Erythroblast (primary cell): ENCODE data around the gene TBC1D1.

Experiments
- GATA1 ChIP-seq: IDR thresholded peaks from 2 replicates; pipeline ENCODE4 v1.6.1; 2011; ENCODE audit warnings: low read depth, mild to moderate bottlenecking, control low read depth, low read length, moderate library complexity
- POLR2A ChIP-seq: IDR thresholded peaks from 2 replicates; pipeline ENCODE4 v1.6.1; 2011; ENCODE audit warnings: mild to moderate bottlenecking, low read length

GRCh38 chr4:38173935-38174518 is 283.1 kb downstream of the TBC1D1 start:
- TF ChIP-seq POLR2A (no peak), GATA1 (no peak)
